Endothelial cell of umbilical vein (primary cell): ENCODE measurements around the gene PITPNM3. TPM values are rescaled to one million over a fixed set of nuclear protein-coding genes. Genes with fewer than 3 reads are reported as not detected.

Experiments used
- BruUV-seq: library from RNA; stranded (reverse); fragments of 400-500 nt; replicated peaks from 2 replicates; lab custom pipeline; 2021; lab: Mats Ljungman, UMichigan
- CTCF ChIA-PET: fragments of 300-600, 350-600 bp; sonication (Branson Sonifier 250); formaldehyde crosslinking; loops from one replicate; lab custom pipeline; 2021; ENCODE audit warnings: antibody characterized with exemption, inconsistent platforms; lab: Charles Lee
- POLR2A ChIA-PET: fragments of 300-600, 350-600 bp; sonication (Branson Sonifier 250); formaldehyde crosslinking; loops from one replicate; lab custom pipeline; 2021; ENCODE audit warnings: antibody characterized with exemption, inconsistent platforms; lab: Charles Lee
- DNase-seq: peaks from one replicate; pipeline ENCODE4 v3.0.0-alpha.2; 2011; ENCODE audit warnings: low read depth, low spot score
- FAIRE-seq: peaks from 2 replicates; lab custom pipeline; 2011; peaks lifted over from hg19 to GRCh38; lab: Jason Lieb, UNC
- H2AFZ ChIP-seq: 2 replicates; pipeline ENCODE4 v1.6.0; 2012; ENCODE audit warnings: low read depth, low read length, control low read depth, inconsistent platforms
- H3K27ac ChIP-seq: 2 replicates; pipeline ENCODE4 v1.5.1; 2011; ENCODE audit warnings: low read depth, mild to moderate bottlenecking, control low read depth, low read length, moderate library complexity; ENCODE audit not compliant: insufficient read depth
- H3K27me3 ChIP-seq, 2 experiments: 2 replicates each; pipeline versions ENCODE4 v1.6.0 to v1.6.1; 2011; ENCODE audit warnings: low read length in 2 of 2, mixed read lengths in 1 of 2; ENCODE audit not compliant: control insufficient read depth in 2 of 2, insufficient read depth in 2 of 2
- H3K36me3 ChIP-seq, 2 experiments: 2 replicates in 1 of 2; 3 replicates in 1 of 2; pipeline ENCODE4 v1.5.1; 2011; ENCODE audit warnings: low read length in 2 of 2, mild to moderate bottlenecking in 1 of 2, moderate library complexity in 1 of 2; ENCODE audit not compliant: control insufficient read depth in 2 of 2, insufficient read depth in 2 of 2; ENCODE audit errors: extremely low read depth in 1 of 2
- H3K4me1 ChIP-seq: 3 replicates; pipeline ENCODE4 v1.5.1; 2011; ENCODE audit warnings: mild to moderate bottlenecking, low read length; ENCODE audit not compliant: control insufficient read depth, insufficient read depth; ENCODE audit errors: extremely low read depth
- H3K4me2 ChIP-seq: 2 replicates; pipeline ENCODE4 v1.6.1; 2011; ENCODE audit warnings: low read length, control low read depth, mixed read lengths; ENCODE audit not compliant: insufficient read depth
- H3K4me3 ChIP-seq, 3 experiments: fragments of 200-600 bp in 1 of 3; sonication (generic), shearing (Covaris generic) in 1 of 3; replicated peaks in 1 of 3; 2 replicates each; pipeline ENCODE4 v1.5.1; 2011 to 2016; ENCODE audit warnings: control low read depth in 3 of 3, low read length in 3 of 3, mild to moderate bottlenecking in 2 of 3, inconsistent platforms in 1 of 3, low read depth in 1 of 3, moderate library complexity in 1 of 3; ENCODE audit not compliant: insufficient read depth in 1 of 3
- H3K79me2 ChIP-seq: 2 replicates; pipeline ENCODE4 v1.6.0; 2012; ENCODE audit warnings: low read length, inconsistent platforms; ENCODE audit not compliant: control insufficient read depth, insufficient read depth
- H3K9ac ChIP-seq: replicated peaks from 2 replicates; pipeline ENCODE3; 2011; ENCODE audit warnings: low read length, control low read depth; ENCODE audit not compliant: insufficient read depth; ENCODE audit errors: extremely low read depth
- H3K9me1 ChIP-seq: replicated peaks from 3 replicates; pipeline ENCODE4 v1.6.0; 2011; ENCODE audit warnings: mild to moderate bottlenecking, low read length; ENCODE audit not compliant: control insufficient read depth, insufficient read depth; ENCODE audit errors: extremely low read depth
- H3K9me3 ChIP-seq: replicated peaks from 2 replicates; pipeline ENCODE4 v1.5.1; 2012; ENCODE audit warnings: low read length, inconsistent platforms; ENCODE audit not compliant: control insufficient read depth, insufficient read depth
- H4K20me1 ChIP-seq: replicated peaks from 2 replicates; pipeline ENCODE3; 2011; ENCODE audit warnings: mild to moderate bottlenecking, low read length; ENCODE audit not compliant: control insufficient read depth, insufficient read depth; ENCODE audit errors: extremely low read depth
- CTCF ChIP-seq, 2 donors: IDR thresholded peaks; 1 replicate in 1 of 2; 2 replicates in 1 of 2; pipeline ENCODE4 v1.5.1; 2011; ENCODE audit warnings: low read length in 2 of 2, mild to moderate bottlenecking in 2 of 2, moderate library complexity in 2 of 2, control low read depth in 1 of 2, inconsistent platforms in 1 of 2, low read depth in 1 of 2; ENCODE audit not compliant: insufficient read depth in 1 of 2; ENCODE audit errors: extremely low read depth in 1 of 2
- EZH2 ChIP-seq: IDR thresholded peaks from 2 replicates; pipeline ENCODE4 v1.6.1; 2012; ENCODE audit warnings: borderline replicate concordance, low read depth, mild to moderate bottlenecking, moderate library complexity, low read length, inconsistent platforms; ENCODE audit not compliant: severe bottlenecking
- GATA2 ChIP-seq: IDR thresholded peaks from 2 replicates; pipeline ENCODE4 v1.7.0; 2011; ENCODE audit warnings: low read depth, mild to moderate bottlenecking, moderate library complexity, mixed read lengths, low read length; ENCODE audit not compliant: insufficient read length, insufficient read depth
- dilution Hi-C: fragments of 300-500 bp; cut with MboI; formaldehyde crosslinking; loops from one replicate; pipeline ENCODE4 v1.15.0; 2019; ENCODE audit warnings: low sequenced_read_pairs; ENCODE audit not compliant: extremely low pct_ligation_motif_present
- intact Hi-C: fragments of 100-400 bp; cut with micrococcal nuclease; formaldehyde crosslinking; loops from one replicate; pipeline ENCODE4 v1.10.0; 2022
- polyA plus RNA-seq, 4 experiments: library from polyadenylated mRNA; depleted of rRNA in 3 of 4; stranded (reverse) in 3 of 4; unstranded in 1 of 4; fragments of >200 nt; gene quantifications; 2 replicates each; pipeline versions ENCODE4 v1.2.1 to v1.2.3, GENCODE V29; 2011 to 2012; ENCODE audit warnings: missing spikeins in 1 of 4
- total RNA-seq: library from RNA; stranded (reverse); gene quantifications from 2 replicates; pipeline ENCODE4 v1.2.3, GENCODE V29; 2021
- TF ChIP-seq, protein P1 (sequence below): IDR thresholded peaks from 2 replicates; pipeline ENCODE4 v1.6.1; 2011; ENCODE audit not compliant: insufficient read depth, insufficient read length

PITPNM3 gene
- total and polyA plus RNA-seq, 2 donors (not counting 3 experiments of a cell fraction or from before 2014, with no cell fraction given): 1.0 to 1.9 TPM

GRCh38 chr17:6495450-6496115 is 60.8 kb downstream of the PITPNM3 start:
- DNase-seq (no peak), FAIRE-seq (no peak)
- Histone ChIP-seq H3K9me3 (no peaks in the 10 kb centered on the region), H3K4me3 (no peak overlapping the region), H3K4me2 (no peak overlapping the region), H3K27me3 (no peaks in the 10 kb centered on the region), H3K79me2 (no peaks in the 10 kb centered on the region), H3K36me3 (no peaks in the 10 kb centered on the region), H4K20me1 (no peaks in the 10 kb centered on the region), H3K27ac (no peak overlapping the region), H2AFZ (no peak overlapping the region), H3K4me1 (no peaks in the 10 kb centered on the region), H3K9ac (no peak overlapping the region), H3K9me1 (no peaks in the 10 kb centered on the region)
- ChIA-PET POLR2A (no interaction called here), CTCF (interaction anchor here (0.8 to 1.6 kb wide), 6 partner anchors 8 to 54 kb away, joined by 3 to 5 read pairs (median 4); no protein-coding TSS in a partner anchor)
- BruUV-seq: no TSS peak
- intact Hi-C loops (no loop called here), dilution Hi-C loops (no loop called here)
- TF ChIP-seq, protein P1, sequence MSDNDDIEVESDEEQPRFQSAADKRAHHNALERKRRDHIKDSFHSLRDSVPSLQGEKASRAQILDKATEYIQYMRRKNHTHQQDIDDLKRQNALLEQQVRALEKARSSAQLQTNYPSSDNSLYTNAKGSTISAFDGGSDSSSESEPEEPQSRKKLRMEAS: no peak
- TF ChIP-seq CTCF (IDR thresholded peaks at IDR 0.05; ENCODE audit: extremely low read depth in 1 of 2, insufficient read depth in 1 of 2, low read depth in 1 of 2, low read length in 2 of 2) (peak in 1 of 2 donors; percentile 17), GATA2 (no peak), EZH2 (no peak)
